Fibroblast of lung (primary cell): Measurements from ENCODE around the gene ITK. TPM values are rescaled to one million over a fixed set of nuclear protein-coding genes. Genes with fewer than 3 reads are reported as not detected.

Source experiments
- DNase-seq, 2 donors: peaks; one replicate each; pipeline versions ENCODE4 v3.0.0 to v3.0.0-alpha.2; 2010; ENCODE audit warnings: low read depth in 2 of 2
- H2AFZ ChIP-seq: 2 replicates; pipeline ENCODE4 v1.5.1; 2012; ENCODE audit warnings: low read length, control low read depth, inconsistent platforms
- H3K27ac ChIP-seq: 2 replicates; pipeline ENCODE4 v1.5.1; 2011; ENCODE audit warnings: low read length, control low read depth; ENCODE audit not compliant: insufficient read depth
- H3K27me3 ChIP-seq: 2 replicates; pipeline ENCODE4 v1.5.1; 2011; ENCODE audit warnings: mild to moderate bottlenecking, low read length; ENCODE audit not compliant: control insufficient read depth, insufficient read depth
- H3K36me3 ChIP-seq: 2 replicates; pipeline ENCODE4 v1.5.1; 2011; ENCODE audit warnings: low read length; ENCODE audit not compliant: control insufficient read depth, insufficient read depth
- H3K4me1 ChIP-seq: 2 replicates; pipeline ENCODE4 v1.5.1; 2011; ENCODE audit warnings: low read length; ENCODE audit not compliant: control insufficient read depth, insufficient read depth; ENCODE audit errors: extremely low read depth
- H3K4me2 ChIP-seq: 2 replicates; pipeline ENCODE4 v1.5.1; 2011; ENCODE audit warnings: low read length, control low read depth; ENCODE audit not compliant: insufficient read depth; ENCODE audit errors: extremely low read depth
- H3K4me3 ChIP-seq, 4 experiments: fragments of 200-600 bp in 1 of 4; sonication (generic) in 1 of 4; replicated peaks in 1 of 4; 2 replicates each; pipeline ENCODE4 v1.5.1; 2011 to 2016; ENCODE audit warnings: low read length in 4 of 4, low read depth in 3 of 4, mild to moderate bottlenecking in 3 of 4, control low read depth in 2 of 4, inconsistent platforms in 1 of 4, mixed read lengths in 1 of 4; ENCODE audit not compliant: insufficient read depth in 1 of 4; ENCODE audit errors: control extremely low read depth in 1 of 4
- H3K79me2 ChIP-seq: 2 replicates; pipeline ENCODE4 v1.5.1; 2012; ENCODE audit warnings: mild to moderate bottlenecking, low read length, inconsistent platforms; ENCODE audit not compliant: control insufficient read depth, insufficient read depth
- H3K9ac ChIP-seq: 2 replicates; pipeline ENCODE4 v1.5.1; 2011; ENCODE audit warnings: mild to moderate bottlenecking, low read length, control low read depth; ENCODE audit not compliant: insufficient read depth
- H3K9me3 ChIP-seq: 2 replicates; pipeline ENCODE4 v1.5.1; 2012; ENCODE audit warnings: low read depth, low read length; ENCODE audit not compliant: control insufficient read depth, insufficient read depth
- H4K20me1 ChIP-seq: 2 replicates; pipeline ENCODE4 v1.5.1; 2011; ENCODE audit warnings: low read length; ENCODE audit not compliant: control insufficient read depth, insufficient read depth; ENCODE audit errors: extremely low read depth
- EZH2 ChIP-seq: IDR thresholded peaks from 2 replicates; pipeline ENCODE4 v1.5.1; 2012; ENCODE audit warnings: low read length, control low read depth, mild to moderate bottlenecking; ENCODE audit errors: missing control alignments
- polyA plus RNA-seq, 2 donors: library from polyadenylated mRNA; depleted of rRNA in 1 of 2; stranded (reverse) in 1 of 2; unstranded in 1 of 2; fragments of >200 nt; gene quantifications; 2 replicates each; pipeline ENCODE4 v1.2.1, GENCODE V29; 2011 to 2012; ENCODE audit warnings: missing spikeins in 1 of 2
- total RNA-seq: library from RNA; depleted of rRNA; stranded (reverse); fragments of >200 nt; gene quantifications from 2 replicates; pipeline ENCODE4 v1.2.1, GENCODE V29; 2014
- TF ChIP-seq, protein P1 (sequence below), 2 donors: IDR thresholded peaks in 1 of 2; conservative IDR thresholded peaks in 1 of 2; 1 replicate in 1 of 2; 2 replicates in 1 of 2; pipeline ENCODE4 v1.5.1; 2011 to 2012; ENCODE audit warnings: low read length in 2 of 2, control low read depth in 1 of 2, inconsistent platforms in 1 of 2, low read depth in 1 of 2, mild to moderate bottlenecking in 1 of 2

The ITK gene
- total and polyA plus RNA-seq, 2 donors (not counting 1 experiment from before 2014, with no cell fraction given): 0.17 TPM; not detected in 1

DNA sequence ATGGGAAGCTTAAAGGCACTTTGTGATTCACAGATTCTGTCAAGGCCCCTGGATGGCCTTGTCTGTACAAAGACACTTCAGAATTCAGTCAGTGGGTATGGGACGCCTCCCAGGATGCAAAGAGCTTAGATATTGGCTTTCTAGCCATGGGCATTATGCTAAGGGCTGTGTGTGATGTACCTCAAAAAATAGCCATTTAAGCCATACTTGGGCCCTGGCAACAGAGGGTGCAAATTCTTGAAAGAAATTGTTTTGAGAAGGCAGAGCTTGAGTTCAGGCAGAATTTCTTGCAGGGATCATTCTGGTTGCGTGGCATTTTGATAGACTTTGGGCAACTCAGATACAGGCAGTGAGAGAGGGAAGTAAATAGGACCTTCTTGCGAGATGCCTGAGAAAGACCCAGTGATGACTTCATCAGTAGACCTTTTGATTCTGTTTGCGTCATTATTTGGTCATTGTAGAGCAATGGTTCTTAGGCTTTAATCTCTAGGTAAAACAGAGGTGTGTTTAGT is 89.2 kb downstream of the ITK start:
- no peak overlapping the region for H2AFZ ChIP-seq
- H3K27ac ChIP-seq: no peak overlapping the region
- TF ChIP-seq, protein P1, sequence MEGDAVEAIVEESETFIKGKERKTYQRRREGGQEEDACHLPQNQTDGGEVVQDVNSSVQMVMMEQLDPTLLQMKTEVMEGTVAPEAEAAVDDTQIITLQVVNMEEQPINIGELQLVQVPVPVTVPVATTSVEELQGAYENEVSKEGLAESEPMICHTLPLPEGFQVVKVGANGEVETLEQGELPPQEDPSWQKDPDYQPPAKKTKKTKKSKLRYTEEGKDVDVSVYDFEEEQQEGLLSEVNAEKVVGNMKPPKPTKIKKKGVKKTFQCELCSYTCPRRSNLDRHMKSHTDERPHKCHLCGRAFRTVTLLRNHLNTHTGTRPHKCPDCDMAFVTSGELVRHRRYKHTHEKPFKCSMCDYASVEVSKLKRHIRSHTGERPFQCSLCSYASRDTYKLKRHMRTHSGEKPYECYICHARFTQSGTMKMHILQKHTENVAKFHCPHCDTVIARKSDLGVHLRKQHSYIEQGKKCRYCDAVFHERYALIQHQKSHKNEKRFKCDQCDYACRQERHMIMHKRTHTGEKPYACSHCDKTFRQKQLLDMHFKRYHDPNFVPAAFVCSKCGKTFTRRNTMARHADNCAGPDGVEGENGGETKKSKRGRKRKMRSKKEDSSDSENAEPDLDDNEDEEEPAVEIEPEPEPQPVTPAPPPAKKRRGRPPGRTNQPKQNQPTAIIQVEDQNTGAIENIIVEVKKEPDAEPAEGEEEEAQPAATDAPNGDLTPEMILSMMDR (conservative IDR thresholded peaks at IDR 0.05 in 1 of 2, IDR thresholded peaks at IDR 0.05 in 1 of 2; ENCODE audit: low read depth in 1 of 2, low read length in 2 of 2): no peak
- TF ChIP-seq EZH2: no peak
- H4K20me1 ChIP-seq: no peaks in the 10 kb centered on the region
- no peaks in the 10 kb centered on the region for H3K4me1 ChIP-seq
- H3K36me3 ChIP-seq: no peaks in the 10 kb centered on the region
- no peak overlapping the region for H3K4me3 ChIP-seq
- no peak overlapping the region for H3K9ac ChIP-seq
- no peak overlapping the region for H3K4me2 ChIP-seq
- peaks cover 6% of the 10 kb centered on the region for H3K27me3 ChIP-seq
- DNase-seq: no peak
- H3K9me3 ChIP-seq: no peaks in the 10 kb centered on the region
- H3K79me2 ChIP-seq: no peaks in the 10 kb centered on the region

DNA sequence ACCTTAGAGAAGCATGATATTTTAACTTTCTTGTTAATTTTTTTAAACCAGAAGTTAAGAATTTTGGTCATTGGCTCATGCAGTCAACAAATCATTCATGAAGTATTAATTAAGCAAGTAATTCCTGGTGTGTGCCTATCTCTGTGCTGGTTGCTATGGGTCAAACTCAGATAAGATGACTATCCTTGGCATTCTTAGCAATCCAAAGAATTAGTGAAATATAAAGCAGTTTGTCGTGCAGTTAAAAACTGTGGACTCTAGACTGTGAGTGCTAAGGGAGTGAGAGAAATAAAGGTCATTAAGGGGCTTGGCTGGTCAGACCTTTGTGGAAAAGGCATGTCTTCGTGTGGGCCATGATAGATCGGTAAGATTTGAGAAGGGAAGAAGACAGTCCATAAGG is 90.1 kb downstream of the ITK start:
- H3K9ac ChIP-seq: no peak overlapping the region
- no peaks in the 10 kb centered on the region for H3K36me3 ChIP-seq
- H2AFZ ChIP-seq: no peak overlapping the region
- H3K27me3 ChIP-seq: peaks cover 6% of the 10 kb centered on the region
- H3K4me1 ChIP-seq: no peaks in the 10 kb centered on the region
- TF ChIP-seq EZH2: no peak
- TF ChIP-seq, protein P1 (conservative IDR thresholded peaks at IDR 0.05 in 1 of 2, IDR thresholded peaks at IDR 0.05 in 1 of 2; ENCODE audit: low read depth in 1 of 2, low read length in 2 of 2): no peak
- DNase-seq: no peak
- H3K4me3 ChIP-seq: no peak overlapping the region
- H3K79me2 ChIP-seq: no peaks in the 10 kb centered on the region
- no peak overlapping the region for H3K27ac ChIP-seq
- H4K20me1 ChIP-seq: no peaks in the 10 kb centered on the region
- H3K4me2 ChIP-seq: no peak overlapping the region
- no peaks in the 10 kb centered on the region for H3K9me3 ChIP-seq

DNA sequence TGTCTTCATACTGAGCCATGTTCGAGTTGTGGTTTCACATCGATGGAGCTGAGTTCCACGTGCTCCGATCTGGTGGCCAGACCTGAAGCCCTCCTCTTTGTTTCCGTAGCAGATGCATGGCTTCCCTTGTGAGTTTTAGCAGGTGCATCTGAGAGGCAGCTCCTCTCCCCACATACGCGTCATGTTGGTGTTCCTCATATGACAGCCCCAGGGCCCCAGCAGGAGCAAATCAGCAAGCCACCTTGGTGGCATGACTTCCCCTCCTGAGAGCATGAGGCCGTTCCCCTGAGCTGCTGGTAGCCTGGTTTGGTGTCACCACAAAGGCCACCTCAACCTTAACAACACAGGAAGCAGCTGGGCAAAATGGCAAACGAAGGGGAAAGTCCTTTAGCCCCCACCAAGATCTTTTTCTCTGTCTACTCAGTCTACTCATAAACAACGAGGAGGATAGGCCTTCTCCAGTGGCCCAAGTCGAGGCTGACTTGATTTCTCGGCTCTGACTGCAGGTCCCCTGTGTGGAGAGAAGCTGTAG is 91.2 kb downstream of the ITK start:
- no peak for TF ChIP-seq EZH2
- TF ChIP-seq, protein P1 (conservative IDR thresholded peaks at IDR 0.05 in 1 of 2, IDR thresholded peaks at IDR 0.05 in 1 of 2; ENCODE audit: low read depth in 1 of 2, low read length in 2 of 2): no peak

More for the DNA sequence above, 91.2 kb downstream of the ITK start:
- Histone ChIP-seq H3K4me3 (no peak overlapping the region), H3K9ac (no peak overlapping the region), H3K4me1 (no peaks in the 10 kb centered on the region), H3K4me2 (no peak overlapping the region), H4K20me1 (no peaks in the 10 kb centered on the region), H3K9me3 (no peaks in the 10 kb centered on the region), H3K79me2 (no peaks in the 10 kb centered on the region), H3K27me3 (peaks cover 6% of the 10 kb centered on the region), H3K36me3 (no peaks in the 10 kb centered on the region), H3K27ac (no peak overlapping the region), H2AFZ (no peak overlapping the region)
- DNase-seq: no peak
